Heart right ventricle (tissue), 16 donors: Measurements from ENCODE around the gene GAREM1. TPM values are rescaled to one million over a fixed set of nuclear protein-coding genes. Genes with fewer than 3 reads are reported as not detected.

Experiments used
- ATAC-seq, 8 donors: fragments of 200-7000 bp; cut with Tn5 transposase; one replicate each; pipeline ENCODE4 v1.9.1; 2020; ENCODE audit warnings: mild to moderate bottlenecking in 8 of 8, moderate library complexity in 8 of 8, moderate number of reproducible peaks in 1 of 8
- DNase-seq, 2 donors: peaks; one replicate each; pipeline ENCODE4 v3.0.0-alpha.2; 2020
- H3K27ac ChIP-seq, 10 donors: fragments of 200-600 bp; sonication (generic) in 2 of 10; one replicate each; pipeline versions ENCODE4 v1.5.0 to v1.8.0; 2020 to 2022; ENCODE audit warnings: mild to moderate bottlenecking in 3 of 10
- H3K27me3 ChIP-seq, 7 donors: fragments of 200-600 bp; one replicate each; pipeline ENCODE4 v1.8.0; 2021 to 2022; ENCODE audit warnings: mild to moderate bottlenecking in 2 of 7
- H3K36me3 ChIP-seq, 9 donors: fragments of 200-600 bp; sonication (generic) in 1 of 9; one replicate each; pipeline versions ENCODE4 v1.5.0 to v1.8.0; 2020 to 2022; ENCODE audit warnings: mild to moderate bottlenecking in 2 of 9
- H3K4me1 ChIP-seq, 9 donors: fragments of 200-600 bp; sonication (generic) in 1 of 9; one replicate each; pipeline versions ENCODE4 v1.5.0 to v1.8.0; 2020 to 2022; ENCODE audit warnings: mild to moderate bottlenecking in 4 of 9
- H3K4me3 ChIP-seq, 10 donors: fragments of 200-600 bp; sonication (generic) in 2 of 10; one replicate each; pipeline versions ENCODE4 v1.5.0 to v1.8.0; 2020 to 2022; ENCODE audit warnings: mild to moderate bottlenecking in 7 of 10, moderate library complexity in 2 of 10
- H3K9me3 ChIP-seq, 11 donors: fragments of 200-600 bp in 10 of 11; sonication (generic) in 2 of 11; one replicate each; pipeline versions ENCODE4 v1.5.0 to v1.8.0; 2013 to 2022; ENCODE audit warnings: mild to moderate bottlenecking in 2 of 11, control low read depth in 1 of 11, moderate library complexity in 1 of 11
- WGBS, 2 donors: extraction: QIAGEN DNeasy Blood & Tissue Kit; methylation state at CpG; one replicate each; pipeline ENCODE4 v1.1.7; 2013; ENCODE audit warnings: inconsistent platforms in 1 of 2; 5-methylcytosine and 5-hydroxymethylcytosine counted together
- intact Hi-C, 10 donors: fragments of 100-400 bp; cut with DNase I; formaldehyde crosslinking; loops; one replicate each; pipeline versions ENCODE4 v1.11.1 to v1.14.2; 2022
- polyA plus RNA-seq, 2 donors: library from polyadenylated mRNA; stranded (reverse); fragments of 200-250 nt; gene quantifications; one replicate each; pipeline ENCODE4 v1.2.3, GENCODE V29; 2013
- total RNA-seq, 10 donors: library from RNA; stranded (reverse); fragmentation: NEBNext Ultra II Directional in 3 of 10; extraction: Animal tissue kit (Norgen Biotek cat#: 25700) in 3 of 10; gene quantifications; one replicate each; pipeline versions ENCODE4 v1.2.1 to v1.2.4, GENCODE V29; 2021 to 2023
- TF ChIP-seq, protein P1 (sequence below), 9 donors: fragments of 200-600 bp; sonication (generic) in 2 of 9; IDR thresholded peaks; one replicate each; pipeline versions ENCODE4 v1.5.0 to v1.8.0; 2021 to 2022; ENCODE audit warnings: antibody characterized with exemption in 9 of 9, mild to moderate bottlenecking in 5 of 9, moderate library complexity in 1 of 9
- donor health status: Arrhythmogenic right ventricular cardiomyopathy.
- donor health status: ischemic (EF 13 %, LVEDD 7.1; RV severe dilation, severe dysfunction).
- donor health status: healthy with polysubstance abuse.
- donor health status: DM: no; HTN: yes; CAD: no.
- donor health status: DM: no; HTN: no; CAD: no.
- donor health status: ischemic (EF 25% LVEDD 6.9; RV normal size, moderate dysfunction).
- donor health status: ischemic (EF 25% LVEDD 5.7; RV mildly dilated, moderate dysfunction).
- donor health status: healthy.
- donor health status: DM: yes; HTN: yes; CAD: no.
- donor health status: Ischemic cardiomyopathy.
- donor health status: ischemic (EF 35%, LVEDD 5.7; RV mildly dilated, moderate dysfunction).
- donor health status: nonischemic (EF 11% LVEDD 7.7; RV severe dilation, severe dysfunction).
- donor health status: DM: yes; HTN: yes; CAD: no.
- donor health status: PGD.
- donor health status: ischemic (EF 29% LVEDD 5.4; RV normal size, mild dysfunction).
- donor health status: nonischemic (EF 23%, LVEDD 6.1; RV moderate dilation, normal function).

GAREM1 gene
- total and polyA plus RNA-seq, 12 donors: 2.4 to 26.1 (median 13.4) TPM

DNA sequence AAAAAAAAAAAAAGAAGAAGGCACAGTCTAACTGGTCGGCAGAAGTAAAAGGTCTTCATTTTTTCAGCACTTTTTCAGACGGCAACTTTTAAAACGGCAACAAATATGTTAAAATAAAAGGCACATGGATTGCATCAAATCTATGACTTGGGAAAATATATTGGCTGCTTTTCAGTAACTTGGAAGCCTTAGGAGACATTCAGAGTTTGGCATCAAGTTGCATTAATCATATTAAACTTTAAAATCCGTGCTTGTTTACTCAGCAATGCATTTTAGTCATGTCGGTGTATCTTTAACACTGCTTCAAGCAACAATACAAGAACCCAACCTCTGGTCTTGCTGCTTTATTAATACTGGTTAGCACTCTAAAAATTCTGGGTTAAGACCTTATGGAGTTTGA is 169.8 kb downstream of the GAREM1 start:
- Histone ChIP-seq H3K4me1 (peaks cover 0 to 34% (median 14%) of the 10 kb centered on the region in 9 donors), H3K27me3 (peaks cover 0 to 4% (median 0%) of the 10 kb centered on the region in 7 donors), H3K27ac (peak overlapping the region in 2 of 10 donors; percentile 13 to 14), H3K36me3 (no peaks in the 10 kb centered on the region), H3K9me3 (no peaks in the 10 kb centered on the region), H3K4me3 (no peak overlapping the region)
- ATAC-seq: peak in 2 of 8 donors; percentile 2 to 42
- TF ChIP-seq, protein P1, sequence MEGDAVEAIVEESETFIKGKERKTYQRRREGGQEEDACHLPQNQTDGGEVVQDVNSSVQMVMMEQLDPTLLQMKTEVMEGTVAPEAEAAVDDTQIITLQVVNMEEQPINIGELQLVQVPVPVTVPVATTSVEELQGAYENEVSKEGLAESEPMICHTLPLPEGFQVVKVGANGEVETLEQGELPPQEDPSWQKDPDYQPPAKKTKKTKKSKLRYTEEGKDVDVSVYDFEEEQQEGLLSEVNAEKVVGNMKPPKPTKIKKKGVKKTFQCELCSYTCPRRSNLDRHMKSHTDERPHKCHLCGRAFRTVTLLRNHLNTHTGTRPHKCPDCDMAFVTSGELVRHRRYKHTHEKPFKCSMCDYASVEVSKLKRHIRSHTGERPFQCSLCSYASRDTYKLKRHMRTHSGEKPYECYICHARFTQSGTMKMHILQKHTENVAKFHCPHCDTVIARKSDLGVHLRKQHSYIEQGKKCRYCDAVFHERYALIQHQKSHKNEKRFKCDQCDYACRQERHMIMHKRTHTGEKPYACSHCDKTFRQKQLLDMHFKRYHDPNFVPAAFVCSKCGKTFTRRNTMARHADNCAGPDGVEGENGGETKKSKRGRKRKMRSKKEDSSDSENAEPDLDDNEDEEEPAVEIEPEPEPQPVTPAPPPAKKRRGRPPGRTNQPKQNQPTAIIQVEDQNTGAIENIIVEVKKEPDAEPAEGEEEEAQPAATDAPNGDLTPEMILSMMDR (IDR thresholded peaks at IDR 0.05): no peak
- WGBS, 2 donors: 62 to 75% methylated on average over 5 of the region's 5 CpGs
- DNase-seq: no peak
- intact Hi-C loops: loop anchor here in 2 of 10 donors (5.0 to 10.0 kb wide), 2 partner anchors 36 to 74 kb away; no protein-coding TSS in a partner anchor

DNA sequence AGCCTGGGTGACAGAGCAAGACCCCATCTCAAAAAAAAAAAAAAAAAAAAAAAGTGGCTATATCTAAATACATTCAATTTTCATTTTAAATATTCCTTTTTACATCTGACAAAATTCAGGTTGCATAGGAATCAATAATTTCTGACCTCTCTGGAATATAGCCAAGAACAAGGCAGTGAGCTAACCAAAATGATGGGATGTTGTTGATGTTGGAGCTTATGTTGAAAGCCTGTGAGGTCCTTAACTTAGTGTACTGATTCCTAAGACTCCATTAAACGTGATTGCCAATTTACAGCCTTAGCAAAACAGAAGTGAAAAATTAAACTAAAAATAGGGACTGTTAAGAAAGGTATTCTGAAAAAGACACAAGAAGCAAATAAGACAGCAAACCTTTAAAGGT is 171.2 kb downstream of the GAREM1 start:
- Histone ChIP-seq H3K27ac (no peak overlapping the region), H3K4me3 (no peak overlapping the region), H3K4me1 (peaks cover 0 to 34% (median 14%) of the 10 kb centered on the region in 9 donors), H3K27me3 (peaks cover 0 to 6% (median 0%) of the 10 kb centered on the region in 7 donors), H3K36me3 (no peaks in the 10 kb centered on the region), H3K9me3 (no peaks in the 10 kb centered on the region)
- no peak for DNase-seq
- intact Hi-C loops: loop anchor here in 1 of 10 donors (5.0 kb wide), 1 partner anchor 43 kb away; no protein-coding TSS in a partner anchor
- TF ChIP-seq, protein P1 (IDR thresholded peaks at IDR 0.05): no peak
- ATAC-seq: no peak
- 53 to 59% methylated on average over 1 of the region's 1 CpG for WGBS, 2 donors

DNA sequence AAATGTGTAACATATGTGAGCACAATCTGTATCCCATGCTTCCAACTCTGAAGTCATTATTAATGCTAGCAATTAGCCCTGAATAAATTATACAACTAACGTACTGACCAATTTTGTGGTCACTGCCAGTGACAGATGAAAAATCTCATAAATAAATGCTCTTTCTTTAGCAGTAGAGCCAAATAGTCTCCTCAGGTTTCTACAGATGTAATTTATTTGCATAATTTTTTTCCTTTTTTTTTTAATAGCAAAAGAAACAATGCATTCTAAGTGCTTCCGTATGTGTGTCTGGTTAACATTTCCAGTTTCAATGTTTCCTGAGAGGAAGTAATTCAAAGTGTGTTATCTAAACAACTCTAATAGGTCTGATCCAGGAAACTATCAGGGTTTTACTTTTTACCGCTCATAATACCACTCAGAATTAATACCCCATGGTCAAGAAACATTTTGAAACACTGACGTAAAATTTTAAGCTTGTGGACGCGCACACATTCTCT is 172.5 kb downstream of the GAREM1 start:
- ATAC-seq (no peak), DNase-seq (no peak)
- H3K9me3 ChIP-seq: no peaks in the 10 kb centered on the region
- H3K4me3 ChIP-seq: no peak overlapping the region
- no peaks in the 10 kb centered on the region for H3K36me3 ChIP-seq
- peaks cover 0 to 32% (median 14%) of the 10 kb centered on the region in 9 donors for H3K4me1 ChIP-seq
- TF ChIP-seq, protein P1 (IDR thresholded peaks at IDR 0.05): no peak
- peaks cover 0 to 6% (median 0%) of the 10 kb centered on the region in 7 donors for H3K27me3 ChIP-seq
- 51 to 65% methylated on average over 6 of the region's 6 CpGs for WGBS, 2 donors
- H3K27ac ChIP-seq: no peak overlapping the region
- intact Hi-C loops: loop anchor here in 1 of 10 donors (5.0 kb wide), 1 partner anchor 44 kb away; no protein-coding TSS in a partner anchor

DNA sequence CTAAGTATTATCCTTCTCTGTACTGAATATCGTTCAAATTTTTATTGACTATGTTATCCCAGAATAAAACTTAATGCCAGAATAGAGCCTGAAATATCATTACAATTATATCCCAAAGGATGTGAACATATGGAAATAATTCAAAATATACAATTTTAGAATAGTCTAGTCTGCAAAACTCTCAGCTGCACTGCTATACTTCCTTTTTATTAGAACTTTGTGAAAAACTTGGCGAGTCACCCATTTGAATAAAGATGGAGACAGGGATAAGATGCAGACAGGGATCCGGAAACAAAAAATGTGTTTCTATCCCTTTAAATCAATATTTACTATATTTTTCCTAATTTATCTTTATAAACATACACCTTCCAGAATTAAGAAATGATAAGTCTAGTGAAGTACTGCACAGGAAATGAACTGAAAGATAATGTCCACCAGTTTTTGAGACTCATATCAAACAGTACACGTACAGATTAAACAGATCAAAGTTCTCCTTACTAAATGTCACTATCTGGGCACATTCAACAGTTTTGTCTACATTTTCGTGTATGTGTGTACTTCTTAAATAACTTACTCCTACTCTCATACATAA is 173.0 kb downstream of the GAREM1 start:
- no peaks in the 10 kb centered on the region for H3K36me3 ChIP-seq
- DNase-seq: no peak
- TF ChIP-seq, protein P1 (IDR thresholded peaks at IDR 0.05): no peak
- intact Hi-C loops: loop anchor here in 1 of 10 donors (5.0 kb wide), 1 partner anchor 45 kb away; no protein-coding TSS in a partner anchor
- 48 to 55% methylated on average over 5 of the region's 5 CpGs for WGBS, 2 donors
- peaks cover 0 to 6% (median 0%) of the 10 kb centered on the region in 7 donors for H3K27me3 ChIP-seq
- H3K9me3 ChIP-seq: no peaks in the 10 kb centered on the region
- ATAC-seq: no peak
- H3K4me1 ChIP-seq: peaks cover 0 to 27% (median 9%) of the 10 kb centered on the region in 9 donors
- no peak overlapping the region for H3K4me3 ChIP-seq
- H3K27ac ChIP-seq: no peak overlapping the region
